GM18526 (cell line): ENCODE measurements around the gene DEPDC5.
A peak's percentile ranks its signal among the peaks of the same experiment; 100 is the strongest.

ENCODE experiments used
- POLR2A ChIP-seq: IDR thresholded peaks from 3 replicates; pipeline ENCODE4 v1.6.1; 2011; ENCODE audit not compliant: insufficient read length; ENCODE audit errors: extremely low read depth

The DEPDC5 gene

DNA sequence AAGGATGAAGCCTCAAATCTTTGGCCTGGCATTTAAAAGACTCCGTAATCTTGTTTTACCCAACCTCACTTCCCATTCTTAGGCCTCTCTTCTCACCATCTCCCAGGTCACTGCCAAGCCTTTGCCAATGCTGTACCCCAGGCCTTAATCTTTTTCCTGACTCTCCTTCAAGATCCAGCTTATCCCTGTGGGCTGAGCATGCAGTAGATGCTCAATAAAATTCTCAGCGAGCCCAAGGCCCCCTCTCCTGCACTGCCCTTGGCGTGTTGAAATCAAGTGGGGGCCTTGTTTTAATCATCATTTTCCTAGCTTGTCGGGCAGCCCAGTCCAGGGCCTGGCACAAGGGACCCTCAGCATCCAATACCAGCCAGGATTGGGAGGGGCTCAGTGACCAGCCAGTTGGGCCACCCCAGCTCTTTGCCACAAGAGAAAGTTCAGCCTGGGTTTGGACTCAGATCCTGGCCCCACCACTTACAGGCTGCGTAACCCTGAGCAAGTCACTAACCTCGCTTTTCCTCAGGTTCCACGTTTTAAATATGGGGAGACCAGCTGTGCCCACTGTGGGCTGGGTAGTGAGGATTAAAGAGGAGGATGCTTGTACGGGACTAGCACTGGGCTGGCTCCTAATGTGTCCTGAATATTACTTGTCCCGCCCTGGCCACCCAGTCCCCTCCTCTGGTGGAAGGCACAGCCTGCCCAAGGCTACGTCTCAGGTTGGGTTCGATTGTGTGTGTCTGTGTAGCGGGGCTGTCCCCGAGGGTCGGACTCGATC is 189.6 kb downstream of the DEPDC5 start:
- TF ChIP-seq POLR2A: peak; percentile 37

DNA sequence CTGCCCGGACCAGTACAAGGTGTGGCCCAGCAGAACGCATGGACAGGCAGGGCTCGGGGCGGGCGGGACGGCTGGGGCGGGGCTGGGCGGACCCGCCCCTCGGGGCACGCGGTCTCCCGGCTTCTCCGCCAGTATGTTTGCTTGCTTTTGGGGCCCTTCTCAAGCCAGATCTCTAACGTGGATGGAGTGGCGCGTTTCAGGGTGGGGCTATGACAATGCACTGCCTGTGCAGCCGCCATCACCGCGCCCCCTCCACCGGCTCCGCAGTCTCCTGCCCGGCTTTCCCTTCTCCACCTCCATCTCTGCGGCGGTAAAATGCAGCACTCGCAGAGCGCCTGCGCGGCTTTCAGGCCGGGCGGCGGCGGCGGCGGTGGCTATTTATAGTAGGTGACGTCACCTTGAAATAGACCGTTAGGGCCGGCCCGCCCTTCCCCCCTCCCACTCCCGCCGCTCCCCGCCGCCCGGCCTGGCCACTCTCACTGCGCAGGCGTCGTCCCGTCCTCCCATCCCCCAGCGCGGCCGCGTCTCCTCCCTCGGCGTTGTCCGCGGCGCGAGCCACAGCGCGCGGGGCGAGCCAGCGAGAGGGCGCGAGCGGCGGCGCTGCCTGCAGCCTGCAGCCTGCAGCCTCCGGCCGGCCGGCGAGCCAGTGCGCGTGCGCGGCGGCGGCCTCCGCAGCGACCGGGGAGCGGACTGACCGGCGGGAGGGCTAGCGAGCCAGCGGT is 190.3 kb downstream of the DEPDC5 start, which contains the start of gene YWHAH:
YWHAH (plus strand) TSS at position 558 of the 722 bp plus-strand sequence. CDS start 199 bp downstream, outside the sequence.
- peak; percentile 95 for TF ChIP-seq POLR2A

DNA sequence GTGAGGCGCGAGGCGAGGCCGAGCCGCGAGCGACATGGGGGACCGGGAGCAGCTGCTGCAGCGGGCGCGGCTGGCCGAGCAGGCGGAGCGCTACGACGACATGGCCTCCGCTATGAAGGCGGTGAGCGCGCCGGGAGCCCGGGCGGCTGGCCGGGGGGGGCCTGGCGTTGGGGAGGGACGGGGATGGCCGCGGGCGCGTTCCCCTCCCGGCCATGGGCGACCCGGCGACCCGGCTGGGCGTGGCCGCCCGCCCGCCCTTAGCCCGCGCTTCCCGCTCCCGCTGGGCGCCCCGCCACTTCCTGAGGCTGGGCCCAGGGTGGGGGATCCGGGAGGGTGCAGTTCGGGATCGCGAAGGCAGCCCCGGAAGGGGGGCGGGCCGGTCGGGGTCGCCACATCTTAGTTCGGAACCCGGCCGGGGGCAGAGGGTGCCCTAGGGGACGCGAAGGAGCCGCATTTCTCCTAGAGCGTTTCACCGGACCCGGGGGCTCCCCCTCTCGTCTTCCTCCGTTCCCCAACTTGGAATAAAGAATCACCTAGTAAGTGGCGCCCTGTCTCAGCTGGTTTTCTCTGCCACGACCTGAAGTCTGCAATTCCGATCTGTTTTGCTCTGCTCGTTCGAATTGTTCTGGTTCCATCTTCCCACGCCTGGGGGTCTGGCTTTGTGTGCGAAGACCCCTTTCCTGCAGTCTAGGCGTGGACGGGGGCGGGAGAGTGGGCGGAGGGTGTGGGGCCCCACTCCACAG is 191.1 kb downstream of the DEPDC5 start:
- no peak for TF ChIP-seq POLR2A

DNA sequence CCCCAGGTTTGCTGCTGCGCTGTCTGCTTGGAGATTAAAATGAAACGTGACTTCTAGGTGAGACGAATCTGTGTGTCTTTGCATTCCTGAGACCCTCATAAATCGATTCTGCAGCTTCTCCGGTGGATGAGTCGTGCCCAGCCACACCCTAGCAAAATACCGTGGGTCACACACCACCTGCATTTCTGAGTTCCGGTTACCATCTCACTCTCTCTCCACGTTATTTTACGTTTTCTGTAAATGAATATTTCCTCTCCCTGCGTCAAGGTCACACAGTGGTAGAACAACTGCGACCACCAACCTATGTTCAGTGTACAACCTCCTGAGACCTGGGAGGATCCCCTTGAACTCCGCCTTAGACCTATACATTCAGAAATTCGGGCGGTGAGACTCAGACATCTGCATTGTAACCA is 191.6 kb downstream of the DEPDC5 start:
- TF ChIP-seq POLR2A: no peak

DNA sequence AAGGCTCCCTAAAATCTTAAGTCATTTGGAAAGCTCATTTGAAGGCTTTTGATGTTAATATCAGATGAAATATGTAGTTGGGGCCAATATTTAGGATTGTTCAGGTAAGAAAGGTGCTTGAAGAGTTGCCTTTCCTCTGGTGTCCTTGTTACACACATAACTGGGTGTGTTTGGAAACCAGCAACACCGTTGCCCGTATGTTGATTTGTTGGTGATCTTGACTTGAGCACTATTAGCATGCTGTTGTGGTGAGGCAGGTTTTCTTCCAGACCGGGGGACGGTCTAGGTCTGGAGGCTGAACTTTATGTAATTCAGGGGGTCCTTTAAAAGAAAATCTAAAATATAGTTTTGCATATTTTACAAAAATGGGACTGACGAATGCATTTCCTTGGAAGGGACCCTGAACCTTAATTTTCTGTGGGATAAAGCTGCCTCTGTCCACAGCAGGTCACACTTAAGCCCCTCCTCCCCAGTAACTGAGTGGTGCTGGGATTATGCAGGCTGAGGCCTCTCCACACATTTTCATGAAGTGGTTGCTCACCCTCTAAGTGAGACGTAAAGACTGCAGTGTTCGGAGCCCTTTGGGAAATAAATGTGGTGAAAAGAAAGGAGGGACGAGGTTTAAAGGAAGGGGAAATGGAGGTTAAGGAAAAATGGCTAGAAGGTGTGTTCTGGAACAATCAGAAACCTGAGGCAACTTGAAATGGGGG is 192.3 kb downstream of the DEPDC5 start:
- no peak for TF ChIP-seq POLR2A

DNA sequence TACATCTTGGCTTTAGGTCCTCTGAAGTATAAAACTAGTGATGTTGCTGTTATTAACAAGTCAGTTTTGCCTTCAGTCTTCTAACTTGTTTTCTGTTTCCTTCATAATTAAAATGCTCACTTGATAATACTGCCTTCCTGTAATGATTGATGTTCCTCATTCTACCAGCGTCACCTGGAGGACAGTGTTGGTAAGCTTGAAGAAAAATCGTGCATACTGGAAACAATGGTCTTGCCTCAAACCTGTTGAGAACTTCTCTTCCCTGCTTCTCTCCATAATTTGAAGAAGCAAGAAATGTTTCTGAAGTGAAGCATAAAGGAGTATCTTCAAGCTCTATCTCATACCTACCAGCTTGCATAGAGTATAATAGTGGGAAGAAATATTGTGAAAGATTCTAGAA is 193.5 kb downstream of the DEPDC5 start:
- TF ChIP-seq POLR2A: no peak

DNA sequence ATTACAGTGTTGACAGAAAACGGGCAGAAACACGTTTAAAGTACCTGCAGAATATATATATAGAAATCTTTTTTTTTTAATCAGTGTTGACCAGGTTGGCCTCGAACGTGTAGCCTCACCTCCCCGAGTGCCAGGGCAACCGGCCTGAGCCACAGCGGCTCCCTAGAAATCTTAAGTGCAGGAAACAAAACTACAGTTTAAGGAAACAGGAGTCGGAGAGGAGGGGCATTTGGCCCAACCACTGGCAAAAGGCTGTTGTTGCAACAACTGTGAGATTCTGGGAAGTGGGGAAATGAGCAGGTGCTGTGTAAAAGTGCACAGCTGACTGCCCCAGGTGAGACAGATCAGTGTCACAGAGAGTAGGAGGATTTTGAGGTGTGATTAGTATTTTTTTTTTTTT is 194.2 kb downstream of the DEPDC5 start:
- no peak for TF ChIP-seq POLR2A

DNA sequence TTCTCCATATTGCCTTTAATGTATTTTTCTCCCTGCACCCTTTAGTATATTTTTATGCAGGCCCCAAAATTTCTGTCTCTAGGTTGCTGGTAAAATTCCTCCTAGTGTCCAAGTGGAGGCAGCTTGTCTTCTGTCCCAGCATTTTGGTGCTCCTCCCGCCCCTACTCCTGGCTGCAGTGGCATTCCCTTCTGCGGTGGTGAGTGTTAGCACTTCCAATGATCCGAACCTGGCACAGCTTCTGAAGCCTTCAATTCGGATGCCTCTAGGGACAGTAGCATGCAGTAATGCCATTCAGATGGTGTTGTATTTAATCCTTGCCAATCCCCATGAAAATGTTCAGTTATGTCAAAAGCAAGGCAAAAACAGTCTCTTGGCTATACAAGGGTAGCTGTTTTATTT is 196.4 kb downstream of the DEPDC5 start:
- no peak for TF ChIP-seq POLR2A

DNA sequence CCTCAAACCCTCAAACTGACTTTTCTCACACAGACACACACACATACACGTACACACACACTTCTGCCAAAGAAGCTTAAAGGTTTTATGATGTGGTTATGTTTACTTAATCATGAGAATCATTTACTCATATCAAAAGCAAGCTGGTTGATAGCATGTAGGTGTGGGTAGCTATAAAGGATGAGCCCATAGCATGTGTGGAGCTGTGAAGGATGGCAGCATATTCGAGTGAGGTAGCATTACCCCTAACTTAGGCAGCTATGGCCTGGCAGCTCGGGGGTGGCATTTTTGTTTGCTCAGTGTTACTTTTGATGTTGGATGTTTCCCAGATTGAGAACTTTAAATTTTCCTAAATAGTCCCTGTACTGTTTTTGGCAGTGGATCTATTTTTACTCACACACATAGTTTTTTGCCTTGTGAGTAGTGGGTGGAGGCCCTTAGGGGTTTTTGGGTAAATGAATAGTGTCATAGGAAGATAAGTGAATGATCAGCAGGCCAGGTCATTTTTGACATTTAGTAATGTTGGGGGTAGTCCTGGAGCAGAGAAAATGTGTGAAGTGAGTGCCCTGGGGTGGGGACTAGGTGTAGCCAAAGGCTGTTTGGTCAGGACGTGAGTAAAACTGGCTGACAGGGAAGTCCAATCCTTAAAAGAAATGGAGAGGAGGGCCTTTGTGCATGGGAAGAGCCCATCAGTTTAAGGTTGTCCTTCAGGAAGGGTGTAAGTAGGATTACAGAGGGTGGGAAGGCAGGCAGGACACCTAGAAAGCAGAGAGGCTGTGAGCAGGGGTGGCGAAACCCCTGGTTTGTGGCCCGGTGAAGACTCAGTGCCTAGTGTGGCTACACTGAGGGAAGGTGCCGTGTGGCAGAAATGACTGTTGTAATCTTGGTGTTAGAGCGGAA is 197.6 kb downstream of the DEPDC5 start:
- TF ChIP-seq POLR2A: no peak

DNA sequence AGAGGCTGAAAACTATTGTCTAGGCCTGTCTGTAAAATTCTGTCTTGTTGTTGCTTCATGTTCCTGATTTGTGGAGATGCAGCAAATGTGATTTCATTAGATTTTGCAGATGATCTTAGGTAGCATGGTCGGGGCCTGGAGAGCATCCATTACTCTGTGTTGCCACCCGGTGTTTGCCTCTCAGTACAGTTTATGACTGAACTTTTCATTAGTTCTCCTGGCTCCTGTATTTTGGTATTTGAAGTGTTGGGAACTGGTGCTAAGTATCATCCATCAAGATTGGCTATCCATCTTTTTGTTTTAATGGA is 198.2 kb downstream of the DEPDC5 start:
- no peak for TF ChIP-seq POLR2A

DNA sequence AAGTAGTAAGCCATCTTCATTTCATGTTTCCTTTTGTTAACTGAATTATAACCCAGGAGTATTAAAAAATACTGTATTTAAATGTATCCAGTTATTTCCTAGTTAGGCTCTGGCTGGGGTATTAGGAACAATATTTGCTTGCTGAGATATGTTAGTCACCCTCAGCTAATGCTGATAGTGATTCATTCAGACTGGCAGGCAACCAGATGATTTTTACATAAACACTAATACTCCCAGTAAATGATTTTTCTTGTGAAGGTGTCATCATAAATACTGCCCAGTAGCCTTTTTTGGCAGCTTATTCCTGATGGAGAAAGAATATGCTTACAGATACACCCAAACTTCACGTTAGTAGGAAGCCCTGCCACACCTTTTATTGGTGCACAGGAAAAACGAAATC is 198.7 kb downstream of the DEPDC5 start:
- TF ChIP-seq POLR2A: no peak

DNA sequence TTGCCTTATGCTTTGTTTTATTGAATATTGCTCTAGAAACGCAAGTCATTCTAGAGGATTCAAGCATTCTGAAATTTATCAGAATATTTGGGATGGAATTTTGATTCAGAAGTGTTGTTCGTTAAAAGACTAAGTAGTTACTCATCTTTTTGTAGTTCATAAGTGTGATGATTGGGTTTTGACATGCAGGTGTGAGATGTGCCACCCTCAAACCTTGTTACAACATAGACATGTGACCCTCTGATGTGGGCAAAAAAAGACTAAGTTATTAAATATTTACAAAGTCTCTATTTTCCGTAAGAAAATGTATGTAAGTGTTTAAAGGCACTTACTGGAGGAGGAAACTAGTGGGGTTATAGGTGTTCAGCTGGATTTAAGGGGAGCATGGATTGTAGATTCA is 199.4 kb downstream of the DEPDC5 start:
- no peak for TF ChIP-seq POLR2A

DNA sequence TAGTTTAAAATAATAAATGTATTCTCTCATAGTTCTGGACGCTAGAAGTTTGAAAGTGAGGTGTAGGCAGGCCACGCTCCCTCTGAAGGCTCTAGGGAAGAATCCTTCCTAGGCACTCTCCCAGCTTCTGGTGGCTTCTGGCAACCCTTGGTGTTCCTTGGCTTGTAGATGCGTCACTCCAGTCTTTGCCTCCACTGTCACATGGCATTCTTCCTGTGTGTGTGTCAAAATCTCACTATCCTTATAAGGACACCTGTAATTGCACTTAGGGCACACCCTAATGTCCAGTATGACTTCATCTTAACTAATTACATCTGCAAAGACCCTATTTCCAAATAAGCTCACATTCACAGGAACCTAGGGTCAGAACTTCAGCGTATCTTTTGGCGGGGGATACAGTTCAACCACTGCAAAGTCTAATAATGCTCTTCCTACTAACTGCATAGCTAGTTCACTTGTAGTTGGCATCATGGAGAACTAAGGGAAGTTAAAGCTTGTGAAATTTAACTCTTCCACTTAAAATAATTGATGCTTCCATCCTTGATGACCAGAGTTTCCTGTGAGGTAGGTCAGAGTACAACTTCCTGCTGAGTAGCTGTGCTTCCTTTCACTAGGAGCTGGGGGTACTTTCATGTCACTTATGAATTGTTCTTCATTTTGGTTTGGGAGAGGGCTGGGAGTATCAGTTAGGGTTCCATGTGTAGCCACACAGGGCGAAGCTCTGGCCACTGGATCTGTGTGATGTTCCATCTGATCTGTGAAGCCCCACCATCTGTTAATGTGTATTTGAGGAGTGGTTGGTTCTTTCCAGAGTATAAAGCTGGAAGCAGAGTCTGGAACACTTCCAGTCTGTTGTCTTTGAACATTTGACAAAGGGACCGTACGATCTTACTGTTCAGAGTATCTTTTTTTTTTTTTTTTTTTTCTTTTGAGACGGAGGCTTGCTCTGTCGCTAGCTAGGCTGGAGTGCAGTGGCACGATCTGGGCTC is 201.0 kb downstream of the DEPDC5 start:
- TF ChIP-seq POLR2A: no peak
